Effector memory CD8-positive, alpha-beta T cell (primary cell): ENCODE measurements around the gene PDE6A.

ENCODE experiments used
- ATAC-seq: fragments of 150-1000 bp; cut with Tn5 transposase; replicated peaks from 2 replicates; pipeline ENCODE4 v1.10.0; 2021; ENCODE audit warnings: mild to moderate bottlenecking, moderate library complexity
- DNase-seq, 3 experiments: peaks; one replicate each; pipeline ENCODE4 v3.0.0; 2021
- H3K27ac Mint-ChIP-seq, 2 donors: one replicate each; pipeline ENCODE4 v1.8.0; 2022; ENCODE audit warnings: mild to moderate bottlenecking in 2 of 2, mixed read lengths in 2 of 2, moderate library complexity in 2 of 2
- H3K27me3 Mint-ChIP-seq, 2 donors: one replicate each; pipeline ENCODE4 v1.8.0; 2022; ENCODE audit warnings: mixed read lengths in 2 of 2
- H3K36me3 Mint-ChIP-seq: one replicate; pipeline ENCODE4 v1.8.0; 2022; ENCODE audit warnings: mild to moderate bottlenecking, moderate library complexity, mixed read lengths; ENCODE audit not compliant: insufficient read depth
- H3K4me1 Mint-ChIP-seq, 2 donors: one replicate each; pipeline ENCODE4 v1.8.0; 2022; ENCODE audit warnings: low read depth in 2 of 2, mixed read lengths in 2 of 2
- H3K4me3 Mint-ChIP-seq, 2 donors: one replicate each; pipeline ENCODE4 v1.8.0; 2022; ENCODE audit warnings: mild to moderate bottlenecking in 2 of 2, mixed read lengths in 2 of 2, moderate library complexity in 2 of 2
- H3K9me3 Mint-ChIP-seq, 2 donors: one replicate each; pipeline ENCODE4 v1.8.0; 2022; ENCODE audit warnings: mixed read lengths in 2 of 2
- total RNA-seq, 9 experiments: gene quantifications; one replicate each; lab custom pipeline; 2026; lab: John Stamatoyannopoulos, UW

The PDE6A gene
- total RNA-seq: 0 to 0.25 (median 0) reads per million in 9 experiments

GRCh38 chr5:149944666-149945065 is at the start of gene PDE6A:
Gene PDE6A (minus strand): TSS chr5:149944793. CDS start chr5:149944673, 120 bp downstream.
- H3K36me3 Mint-ChIP-seq: no peaks in the 10 kb centered on the region
- DNase-seq (no peak), ATAC-seq (no peak)
- H3K9me3 Mint-ChIP-seq: no peaks in the 10 kb centered on the region
- H3K4me3 Mint-ChIP-seq: no peak within 1 kb of the TSS
- peaks cover 30 to 42% of the 10 kb centered on the region in 2 donors for H3K27me3 Mint-ChIP-seq
- H3K27ac Mint-ChIP-seq: no peak within 1 kb of the TSS
- no peaks in the 10 kb centered on the region for H3K4me1 Mint-ChIP-seq

GRCh38 chr5:149993471-149993870 is 48.9 kb upstream of the PDE6A start:
- H3K27me3 Mint-ChIP-seq: no peaks in the 10 kb centered on the region
- H3K4me3 Mint-ChIP-seq: no peak overlapping the region
- no peaks in the 10 kb centered on the region for H3K9me3 Mint-ChIP-seq
- H3K27ac Mint-ChIP-seq: no peak overlapping the region
- ATAC-seq (no peak), DNase-seq (no peak)
- H3K4me1 Mint-ChIP-seq: no peaks in the 10 kb centered on the region
- H3K36me3 Mint-ChIP-seq: no peaks in the 10 kb centered on the region

- Mint-ChIP-seq H3K36me3 (no peaks in the 10 kb centered on the region), H3K4me3 (no peak overlapping the region), H3K27me3 (no peaks in the 10 kb centered on the region), H3K4me1 (no peaks in the 10 kb centered on the region), H3K27ac (no peak overlapping the region), H3K9me3 (no peaks in the 10 kb centered on the region)
- DNase-seq: peak; percentile 56 to 61 (median 58)
- ATAC-seq: peak; percentile 89
Observed at GRCh38 chr5:149990518-149991376, 46.2 kb upstream of the PDE6A start.

- Mint-ChIP-seq H3K27me3 (no peaks in the 10 kb centered on the region), H3K4me1 (no peaks in the 10 kb centered on the region), H3K36me3 (no peaks in the 10 kb centered on the region), H3K27ac (no peak overlapping the region), H3K4me3 (no peak overlapping the region), H3K9me3 (no peaks in the 10 kb centered on the region)
- DNase-seq: no peak
- no peak for ATAC-seq
Observed at GRCh38 chr5:149988126-149988525, 43.5 kb upstream of the PDE6A start.

- H3K36me3 Mint-ChIP-seq: peaks cover 18% of the 10 kb centered on the region
- no peak overlapping the region for H3K27ac Mint-ChIP-seq
- H3K4me1 Mint-ChIP-seq: no peaks in the 10 kb centered on the region
- no peak for DNase-seq
- no peak overlapping the region for H3K4me3 Mint-ChIP-seq
- ATAC-seq: no peak
- no peaks in the 10 kb centered on the region for H3K27me3 Mint-ChIP-seq
- no peaks in the 10 kb centered on the region for H3K9me3 Mint-ChIP-seq
Observed at GRCh38 chr5:149982505-149982904, 37.9 kb upstream of the PDE6A start.

- DNase-seq: no peak
- Mint-ChIP-seq H3K27me3 (no peaks in the 10 kb centered on the region), H3K4me3 (no peak overlapping the region), H3K9me3 (no peaks in the 10 kb centered on the region), H3K4me1 (peaks cover 0 to 5% of the 10 kb centered on the region in 2 donors), H3K27ac (no peak overlapping the region), H3K36me3 (peaks cover 18% of the 10 kb centered on the region)
- no peak for ATAC-seq
Observed at GRCh38 chr5:149981206-149981605, 36.6 kb upstream of the PDE6A start.

- Mint-ChIP-seq H3K4me1 (peaks cover 3 to 8% of the 10 kb centered on the region in 2 donors), H3K27me3 (no peaks in the 10 kb centered on the region), H3K27ac (no peak overlapping the region), H3K9me3 (no peaks in the 10 kb centered on the region), H3K4me3 (no peak overlapping the region), H3K36me3 (peaks cover 18% of the 10 kb centered on the region)
- ATAC-seq: no peak
- DNase-seq: no peak
Observed at GRCh38 chr5:149979896-149980295, 35.3 kb upstream of the PDE6A start.

- Mint-ChIP-seq H3K4me3 (no peak overlapping the region), H3K9me3 (no peaks in the 10 kb centered on the region), H3K4me1 (peaks cover 7 to 14% of the 10 kb centered on the region in 2 donors), H3K36me3 (peaks cover 9% of the 10 kb centered on the region), H3K27me3 (no peaks in the 10 kb centered on the region), H3K27ac (peak overlapping the region in 1 of 2 donors; percentile 54)
- ATAC-seq (no peak), DNase-seq (no peak)
Observed at GRCh38 chr5:149975409-149975808, 30.8 kb upstream of the PDE6A start.

- DNase-seq (no peak), ATAC-seq (no peak)
- Mint-ChIP-seq H3K4me1 (peaks cover 3 to 7% of the 10 kb centered on the region in 2 donors), H3K27ac (no peak overlapping the region), H3K4me3 (no peak overlapping the region), H3K27me3 (no peaks in the 10 kb centered on the region), H3K9me3 (no peaks in the 10 kb centered on the region), H3K36me3 (no peaks in the 10 kb centered on the region)
Observed at GRCh38 chr5:149969181-149969930, 24.8 kb upstream of the PDE6A start.

- no peaks in the 10 kb centered on the region for H3K9me3 Mint-ChIP-seq
- H3K4me3 Mint-ChIP-seq: no peak overlapping the region
- ATAC-seq (no peak), DNase-seq (no peak)
- peaks cover 2 to 9% of the 10 kb centered on the region in 2 donors for H3K4me1 Mint-ChIP-seq
- no peak overlapping the region for H3K27ac Mint-ChIP-seq
- no peaks in the 10 kb centered on the region for H3K36me3 Mint-ChIP-seq
- no peaks in the 10 kb centered on the region for H3K27me3 Mint-ChIP-seq
Observed at GRCh38 chr5:149966946-149967345, 22.4 kb upstream of the PDE6A start.

GRCh38 chr5:149963729-149964128 is 19.1 kb upstream of the PDE6A start:
- no peak overlapping the region for H3K4me3 Mint-ChIP-seq
- H3K27ac Mint-ChIP-seq: no peak overlapping the region
- no peaks in the 10 kb centered on the region for H3K9me3 Mint-ChIP-seq

GRCh38 chr5:149962601-149963300 is 18.2 kb upstream of the PDE6A start:
- ATAC-seq (no peak), DNase-seq (no peak)
- H3K9me3 Mint-ChIP-seq: no peaks in the 10 kb centered on the region
- no peak overlapping the region for H3K4me3 Mint-ChIP-seq
- no peak overlapping the region for H3K27ac Mint-ChIP-seq
- H3K27me3 Mint-ChIP-seq: no peaks in the 10 kb centered on the region
- H3K36me3 Mint-ChIP-seq: peaks cover 3% of the 10 kb centered on the region
- peaks cover 25 to 28% of the 10 kb centered on the region in 2 donors for H3K4me1 Mint-ChIP-seq

More at GRCh38 chr5:149963729-149964128, 19.1 kb upstream of the PDE6A start:
- Mint-ChIP-seq H3K4me1 (peaks cover 25 to 28% of the 10 kb centered on the region in 2 donors), H3K36me3 (peaks cover 3% of the 10 kb centered on the region), H3K27me3 (no peaks in the 10 kb centered on the region)
- DNase-seq (no peak), ATAC-seq (no peak)

- Mint-ChIP-seq H3K27ac (peak overlapping the region in 1 of 2 donors; percentile 94), H3K4me1 (peaks cover 25 to 28% of the 10 kb centered on the region in 2 donors), H3K4me3 (peak overlapping the region; percentile 90 to 91), H3K27me3 (no peaks in the 10 kb centered on the region), H3K36me3 (peaks cover 3% of the 10 kb centered on the region), H3K9me3 (no peaks in the 10 kb centered on the region)
- no peak for ATAC-seq
- no peak for DNase-seq
Observed at GRCh38 chr5:149961957-149962409, 17.4 kb upstream of the PDE6A start.
